ENCODE results near the gene B3GAT2.

The B3GAT2 gene

DNA sequence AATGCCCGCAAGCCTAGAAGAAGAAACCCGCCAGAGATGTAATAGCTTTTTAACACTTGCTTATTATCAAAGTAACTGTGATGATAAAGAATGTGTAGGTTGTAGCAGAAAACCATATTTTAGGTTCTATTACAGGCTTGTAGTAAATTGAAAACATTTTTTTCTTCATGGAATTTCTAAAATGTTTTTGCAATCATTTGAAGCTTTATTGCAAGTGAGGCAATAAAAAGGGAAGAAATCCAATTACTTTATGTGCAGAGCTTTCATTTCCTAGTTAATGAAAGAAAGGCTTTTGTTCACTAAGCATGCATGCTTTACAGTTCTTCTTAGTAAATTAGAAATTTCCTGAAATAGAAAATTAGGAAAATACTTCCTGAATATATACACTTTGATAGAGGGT lies 135.1 kb downstream of the B3GAT2 start:
- no peak for DNase-seq (ENCODE audit: extremely low read depth, low read depth)
- TF ChIP-seq CTCF (IDR thresholded peaks at IDR 0.05; ENCODE audit: low read depth, low read length), result no peak

GRCh38 chr6:70820778-70821177 lies 136.1 kb downstream of the B3GAT2 start:
- no peak for DNase-seq (ENCODE audit: extremely low read depth, low read depth)
- no peak for TF ChIP-seq CTCF (IDR thresholded peaks at IDR 0.05; ENCODE audit: low read depth, low read length)

DNA sequence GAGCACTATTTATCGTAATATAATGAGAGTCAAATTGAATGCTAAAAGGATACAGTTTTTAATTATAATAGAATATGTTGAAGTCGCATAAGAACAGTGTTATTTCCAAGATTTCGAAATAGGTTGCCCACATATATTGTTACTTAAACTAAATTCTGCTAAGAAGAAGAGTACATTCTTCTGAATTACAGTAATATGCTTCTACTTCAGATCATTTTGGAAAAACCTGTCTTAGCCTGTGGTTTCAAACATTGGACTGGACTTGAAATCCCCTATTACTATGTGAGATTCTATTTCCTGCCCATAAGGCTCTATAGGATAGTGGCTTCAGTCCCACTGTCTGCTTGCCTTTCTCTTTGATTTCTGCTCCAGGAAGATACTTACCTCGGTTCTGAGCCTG lies 137.2 kb downstream of the B3GAT2 start:
- TF ChIP-seq CTCF (IDR thresholded peaks at IDR 0.05; ENCODE audit: low read depth, low read length), result no peak

DNA sequence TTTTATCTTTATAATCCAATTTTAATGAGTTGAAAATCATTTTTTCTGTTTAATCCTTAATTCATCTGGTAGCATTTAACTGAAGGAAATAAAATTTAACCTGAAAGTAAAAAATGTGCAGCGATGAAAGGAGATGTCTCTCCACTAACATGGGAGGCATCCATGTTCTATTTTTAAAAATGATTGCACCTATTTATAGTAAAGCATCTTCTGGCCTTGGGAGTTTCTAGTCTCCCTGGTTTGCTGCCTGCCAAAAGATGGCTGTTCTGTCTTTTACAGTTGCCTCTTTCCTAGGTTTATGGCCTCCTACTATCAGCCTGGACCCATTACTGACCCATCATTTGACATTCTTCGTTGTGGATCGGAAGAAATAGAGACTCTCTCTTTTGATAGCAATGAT lies 143.0 kb downstream of the B3GAT2 start:
- no peak for TF ChIP-seq CTCF (IDR thresholded peaks at IDR 0.05; ENCODE audit: low read depth, low read length)
- no peak for DNase-seq (ENCODE audit: extremely low read depth, low read depth)

More for the DNA sequence above, 137.2 kb downstream of the B3GAT2 start:
- no peak for DNase-seq (ENCODE audit: extremely low read depth, low read depth)

DNA sequence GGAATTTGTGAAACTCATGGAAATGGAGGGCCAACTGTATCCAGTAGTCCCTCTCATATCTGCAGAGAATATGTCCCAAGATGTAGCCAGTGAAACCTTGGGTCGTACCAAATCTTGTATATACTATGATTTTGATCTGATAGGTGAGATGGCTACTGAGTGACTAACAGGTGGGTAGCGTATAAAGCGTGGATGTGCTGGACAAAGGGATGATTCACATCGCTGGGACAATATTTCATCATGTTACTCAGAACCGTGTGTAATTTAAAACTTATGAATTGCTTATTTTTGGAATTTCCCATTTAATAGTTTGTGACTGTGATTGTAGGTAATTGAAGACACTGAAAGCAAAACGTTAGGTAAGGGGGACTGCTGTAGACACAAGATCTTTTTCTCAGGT lies 145.1 kb downstream of the B3GAT2 start:
- no peak for DNase-seq (ENCODE audit: extremely low read depth, low read depth)
- TF ChIP-seq CTCF (IDR thresholded peaks at IDR 0.05; ENCODE audit: low read depth, low read length), result no peak

Data from AG09319 (cell line).